Measurements from ENCODE around the gene PDC.

DNA sequence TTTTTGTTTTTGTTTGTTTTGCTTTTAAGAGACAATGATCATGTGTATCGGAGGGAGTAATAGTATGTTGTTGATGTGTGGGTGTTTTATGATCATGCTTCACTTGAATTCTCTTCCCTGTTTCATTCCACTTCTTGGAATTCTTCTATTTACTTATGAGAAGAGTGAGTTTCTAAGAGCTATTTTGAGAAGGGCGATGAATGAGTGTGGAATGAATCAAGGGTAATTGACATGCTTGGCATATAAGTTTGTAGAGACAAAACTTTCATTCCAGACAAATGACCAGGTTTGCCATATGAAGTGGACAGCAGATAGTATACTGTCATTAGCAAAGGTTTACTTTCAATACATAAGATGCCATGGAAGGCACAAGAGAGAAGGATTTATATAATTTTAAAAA, 42.3 kb upstream of the PDC start:
- TF ChIP-seq, protein P1, sequence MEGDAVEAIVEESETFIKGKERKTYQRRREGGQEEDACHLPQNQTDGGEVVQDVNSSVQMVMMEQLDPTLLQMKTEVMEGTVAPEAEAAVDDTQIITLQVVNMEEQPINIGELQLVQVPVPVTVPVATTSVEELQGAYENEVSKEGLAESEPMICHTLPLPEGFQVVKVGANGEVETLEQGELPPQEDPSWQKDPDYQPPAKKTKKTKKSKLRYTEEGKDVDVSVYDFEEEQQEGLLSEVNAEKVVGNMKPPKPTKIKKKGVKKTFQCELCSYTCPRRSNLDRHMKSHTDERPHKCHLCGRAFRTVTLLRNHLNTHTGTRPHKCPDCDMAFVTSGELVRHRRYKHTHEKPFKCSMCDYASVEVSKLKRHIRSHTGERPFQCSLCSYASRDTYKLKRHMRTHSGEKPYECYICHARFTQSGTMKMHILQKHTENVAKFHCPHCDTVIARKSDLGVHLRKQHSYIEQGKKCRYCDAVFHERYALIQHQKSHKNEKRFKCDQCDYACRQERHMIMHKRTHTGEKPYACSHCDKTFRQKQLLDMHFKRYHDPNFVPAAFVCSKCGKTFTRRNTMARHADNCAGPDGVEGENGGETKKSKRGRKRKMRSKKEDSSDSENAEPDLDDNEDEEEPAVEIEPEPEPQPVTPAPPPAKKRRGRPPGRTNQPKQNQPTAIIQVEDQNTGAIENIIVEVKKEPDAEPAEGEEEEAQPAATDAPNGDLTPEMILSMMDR (conservative IDR thresholded peaks at IDR 0.05; ENCODE audit: low read length): no peak
- no peak for TF ChIP-seq EZH2phosphoT487 (IDR thresholded peaks at IDR 0.05; ENCODE audit: borderline replicate concordance)

Data from Loucy (cell line).